Measurements from ENCODE around the gene IQGAP3.
"Not testable (repeated sequence)": the region's sequence is repeated elsewhere in the genome, so short reads cannot be mapped to it uniquely, and the experiment has no call there.

IQGAP3 gene

DNA sequence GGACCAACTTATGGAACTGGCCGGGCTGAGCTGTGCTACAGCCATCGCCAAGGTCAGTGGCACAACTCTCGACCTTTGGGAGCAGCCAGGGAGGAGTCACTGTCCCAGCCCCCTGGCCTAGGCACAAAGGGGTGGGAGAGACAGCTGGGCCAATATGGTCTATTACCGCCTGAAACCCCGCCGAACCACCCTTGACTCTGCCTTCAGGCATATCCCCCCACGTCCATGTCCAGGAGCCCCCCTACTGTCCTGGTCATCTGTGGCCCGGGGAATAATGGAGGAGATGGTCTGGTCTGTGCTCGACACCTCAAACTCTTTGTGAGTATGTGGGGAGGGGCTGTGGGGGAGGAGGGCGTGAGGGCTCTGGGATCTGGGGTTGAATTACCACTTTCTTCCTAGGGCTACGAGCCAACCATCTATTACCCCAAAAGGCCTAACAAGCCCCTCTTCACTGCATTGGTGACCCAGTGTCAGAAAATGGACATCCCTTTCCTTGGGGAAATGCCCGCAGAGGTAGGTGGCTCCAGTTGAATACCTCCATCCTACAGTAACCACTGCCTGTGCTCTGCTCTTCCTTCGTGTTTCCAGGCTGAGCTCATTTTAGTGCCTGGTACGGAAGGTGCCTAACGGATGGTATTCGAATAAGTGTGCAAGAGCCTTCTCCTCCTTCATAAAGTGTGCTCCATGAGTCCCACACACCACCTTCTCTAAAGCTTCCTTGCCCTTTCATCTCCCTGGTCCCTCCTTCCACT, 20.0 kb upstream of the IQGAP3 start:
- no peak for DNase-seq

DNA sequence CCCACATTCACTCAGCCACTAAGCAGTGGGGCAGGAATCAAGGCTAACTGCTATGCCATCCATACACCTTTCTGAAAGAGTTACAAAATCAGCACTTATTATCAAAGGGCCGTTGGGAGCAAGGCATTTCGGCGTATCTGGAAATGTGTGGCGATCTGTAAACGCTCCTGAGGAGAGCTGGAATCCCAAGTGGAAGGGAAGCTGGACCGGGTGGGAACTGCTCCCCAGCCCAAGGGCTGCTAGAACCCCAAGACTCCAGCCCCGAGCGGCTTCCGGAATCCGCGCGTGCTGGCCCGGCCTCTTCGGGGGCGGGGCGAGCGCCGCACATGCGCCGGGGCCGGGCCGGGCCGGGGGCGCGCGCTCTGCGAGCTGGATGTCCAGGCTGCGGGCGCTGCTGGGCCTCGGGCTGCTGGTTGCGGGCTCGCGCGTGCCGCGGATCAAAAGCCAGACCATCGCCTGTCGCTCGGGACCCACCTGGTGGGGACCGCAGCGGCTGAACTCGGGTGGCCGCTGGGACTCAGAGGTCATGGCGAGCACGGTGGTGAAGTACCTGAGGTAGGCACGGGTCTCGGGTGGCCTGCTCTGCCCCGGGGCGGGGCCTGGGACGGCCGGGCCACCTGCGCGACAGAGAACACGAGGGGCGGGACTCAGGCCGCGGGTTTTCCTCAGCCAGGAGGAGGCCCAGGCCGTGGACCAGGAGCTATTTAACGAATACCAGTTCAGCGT, 19.2 kb upstream of the IQGAP3 start, which contains the start of gene NAXE:
Gene NAXE (plus strand): TSS at position 345 of the 726 bp plus-strand sequence. CDS start 29 bp downstream, at position 374.
- peak; percentile 66 for DNase-seq

- DNase-seq: no peak
Observed at GRCh38 chr1:156591181-156591431, 18.7 kb upstream of the IQGAP3 start.

GRCh38 chr1:156590326-156591180, 18.2 kb upstream of the IQGAP3 start:
- DNase-seq: no peak

DNA sequence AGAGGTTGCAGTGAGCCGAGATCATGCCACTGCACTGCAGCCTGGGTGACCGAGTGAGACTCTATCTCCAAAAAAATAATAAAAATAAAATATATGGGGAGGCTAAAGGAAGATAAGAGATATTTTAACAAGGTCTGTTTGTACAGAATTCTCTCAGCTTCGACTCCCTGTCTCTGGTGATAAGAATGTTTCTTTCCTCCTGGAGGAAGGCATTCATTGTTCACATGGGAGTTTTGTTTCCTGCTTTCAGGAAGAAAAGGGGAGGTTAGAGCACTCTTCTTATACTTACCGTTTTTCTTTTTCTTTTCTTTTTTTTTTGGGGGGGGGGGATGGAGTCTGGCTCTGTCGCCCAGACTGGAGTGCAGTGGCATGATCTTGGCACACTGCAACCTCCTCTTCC, 17.2 kb upstream of the IQGAP3 start:
- DNase-seq: no peak

DNA sequence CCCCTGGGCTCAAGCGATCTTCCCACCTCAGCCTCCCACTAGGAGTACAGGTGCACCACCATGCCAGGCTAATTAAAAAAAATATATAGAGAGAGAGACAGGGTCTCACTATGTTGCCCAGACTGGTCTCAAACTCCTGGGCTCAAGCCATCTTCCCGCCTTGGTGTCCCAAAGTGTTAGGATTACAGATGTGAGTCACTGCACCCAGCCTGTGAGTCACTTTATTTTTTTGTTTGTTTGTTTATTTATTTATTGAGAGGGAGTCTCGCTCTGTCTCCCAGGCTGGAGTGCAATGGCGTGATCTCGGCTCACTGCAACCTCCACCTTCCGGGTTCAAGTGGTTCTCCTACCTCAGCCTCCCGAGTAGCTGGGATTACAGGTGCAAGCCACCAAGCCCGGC, 15.6 kb upstream of the IQGAP3 start:
- DNase-seq: not testable (repeated sequence)

DNA sequence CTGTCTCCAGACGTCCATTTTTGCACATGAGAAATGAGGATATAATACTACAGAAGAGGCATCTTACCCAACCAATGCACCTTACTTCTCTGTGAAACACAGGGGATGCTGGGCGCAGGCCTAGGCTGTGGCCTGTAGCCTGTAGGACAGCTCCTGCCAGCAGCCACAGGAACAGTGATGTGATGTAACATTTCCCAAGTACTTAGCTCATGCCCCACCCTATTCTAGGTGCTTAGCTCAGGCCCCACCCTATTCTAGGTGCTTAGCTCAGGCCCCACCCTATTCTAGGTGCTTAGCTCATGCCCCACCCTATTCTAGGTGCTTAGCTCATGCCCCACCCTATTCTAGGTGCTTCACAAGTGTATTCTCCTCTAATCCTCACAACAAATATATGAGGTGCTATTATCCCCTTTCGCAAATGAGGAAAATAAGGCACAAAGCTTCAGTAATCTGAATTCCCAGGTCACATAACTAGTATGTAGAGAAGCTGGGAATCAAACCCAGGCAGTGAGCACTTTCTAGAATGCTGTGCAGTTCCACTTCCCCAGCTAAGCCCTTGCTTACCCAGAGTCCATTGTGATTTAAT, 14.6 kb upstream of the IQGAP3 start:
- DNase-seq: no peak

DNA sequence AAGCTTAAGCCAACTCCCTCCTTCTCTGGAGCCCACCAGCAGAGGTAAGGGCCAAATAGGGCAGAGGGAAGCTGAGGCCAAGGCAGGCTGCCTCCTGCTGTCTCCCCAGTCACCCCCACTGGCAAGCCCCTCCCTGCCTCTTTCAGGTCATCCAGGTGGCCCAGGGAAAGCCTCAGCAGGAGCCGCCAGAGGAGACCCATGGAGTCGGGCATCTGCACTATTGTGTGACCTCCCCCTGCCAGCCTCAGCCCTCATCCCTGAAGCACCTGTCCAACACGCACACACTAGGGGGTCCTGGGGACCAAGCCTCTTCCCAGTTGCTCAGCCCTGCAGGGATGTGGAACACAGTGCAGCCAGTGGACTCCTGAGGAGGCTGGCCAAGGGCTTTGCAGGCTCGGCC, 14.0 kb upstream of the IQGAP3 start:
- no peak for DNase-seq

- no peak for DNase-seq
Observed at GRCh38 chr1:156584813-156585212, 12.4 kb upstream of the IQGAP3 start.

DNA sequence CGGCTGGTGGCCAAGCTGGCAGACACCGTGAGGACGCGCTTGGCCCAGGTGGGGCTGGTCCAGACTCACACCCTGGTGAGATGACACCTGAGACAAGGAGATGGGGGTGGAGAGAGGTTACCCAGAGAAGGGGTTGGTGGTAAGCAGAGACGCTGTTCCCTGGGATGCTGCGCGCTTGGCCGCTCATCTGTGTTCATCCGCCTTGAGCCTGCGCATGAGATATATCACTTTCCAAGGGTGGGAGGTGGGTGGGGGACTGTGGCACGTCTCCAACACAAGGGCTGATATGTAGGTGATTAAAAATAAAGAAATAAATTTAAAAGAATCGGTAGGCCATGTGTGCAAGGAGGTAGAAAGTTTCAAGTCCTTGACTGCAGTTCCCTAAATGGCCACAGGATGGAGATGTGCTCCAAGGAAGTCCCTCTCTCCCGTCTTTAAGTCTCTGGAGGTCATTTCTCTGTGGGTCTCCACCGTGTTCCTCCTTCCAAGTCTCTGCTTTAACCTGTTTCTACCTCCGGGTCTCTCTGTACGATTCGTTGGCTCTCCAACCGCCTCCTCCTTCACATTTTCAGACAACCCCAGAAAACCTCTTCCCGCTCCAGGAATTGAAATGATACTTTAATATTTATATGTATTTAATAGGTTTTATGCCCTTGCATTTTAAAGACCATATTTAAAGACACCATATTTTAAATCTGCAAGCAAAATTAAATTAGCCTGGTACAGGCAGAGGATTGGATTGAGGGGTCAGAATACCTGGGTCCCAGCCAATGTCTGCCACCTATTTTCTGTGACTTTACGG, 11.7 kb upstream of the IQGAP3 start:
- DNase-seq: peak; percentile 84

DNA sequence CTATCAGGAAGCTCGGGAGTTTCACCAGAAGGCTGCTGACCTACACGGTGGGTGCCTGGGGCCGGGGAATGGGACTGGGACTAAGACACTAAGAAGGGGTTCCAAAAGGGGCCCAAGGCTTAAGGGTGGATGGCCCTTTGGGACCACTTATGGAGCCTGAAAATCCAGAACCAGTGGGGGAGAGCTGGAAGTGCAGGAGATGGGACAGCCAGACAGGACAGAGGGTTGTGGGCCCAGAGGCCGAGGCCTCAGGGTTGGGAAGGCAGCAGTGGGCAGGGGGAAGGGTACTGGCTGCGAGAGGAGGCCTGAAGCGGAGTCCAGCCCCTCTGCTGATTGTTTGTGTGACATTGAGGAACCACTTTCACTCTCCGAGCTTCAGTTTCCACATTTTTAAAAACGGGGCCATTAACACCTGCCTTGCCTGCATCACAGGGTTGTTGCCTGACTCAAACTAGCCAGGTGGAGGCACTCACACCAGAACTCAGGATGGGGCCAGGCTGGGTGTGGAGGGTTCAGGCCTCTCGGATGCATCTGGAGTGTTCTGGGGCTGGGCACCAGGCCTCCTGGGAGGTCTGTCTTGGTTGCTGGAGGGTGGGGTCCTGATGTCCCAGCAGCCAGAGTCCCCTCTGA, 10.1 kb upstream of the IQGAP3 start:
- DNase-seq: no peak

DNA sequence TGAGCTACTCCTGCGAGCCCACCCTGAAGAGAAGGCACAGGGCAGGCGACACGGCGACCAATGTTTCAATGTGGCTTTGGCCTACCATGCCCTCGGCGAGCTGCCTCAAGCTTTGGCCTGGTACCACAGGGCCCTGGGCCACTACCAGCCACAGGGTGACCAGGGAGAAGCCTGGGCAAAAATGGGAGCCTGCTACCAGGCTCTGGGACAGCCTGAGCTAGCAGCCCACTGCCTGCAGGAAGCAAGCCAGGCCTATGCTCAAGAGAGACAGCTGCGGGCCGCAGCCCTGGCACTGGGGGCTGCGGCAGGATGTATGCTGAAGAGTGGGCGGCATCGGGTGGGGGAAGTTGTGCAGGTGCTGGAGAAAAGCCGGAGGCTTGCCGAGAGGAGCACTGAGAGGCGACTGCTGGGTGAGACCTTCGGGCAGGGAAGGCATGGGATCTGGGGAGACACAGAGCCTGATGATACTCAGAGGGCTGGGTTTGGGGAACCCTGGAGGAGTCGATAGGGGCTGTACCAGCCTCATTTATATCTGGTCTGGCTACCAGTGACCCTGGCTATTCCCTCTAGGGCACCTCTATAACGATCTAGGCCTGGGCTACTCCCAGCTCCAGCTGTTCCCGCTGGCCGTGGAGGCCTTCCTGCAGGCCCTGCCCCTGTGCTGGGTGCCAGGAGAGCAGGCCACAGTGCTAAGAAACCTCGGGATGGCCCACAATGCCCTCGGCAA, 9.5 kb upstream of the IQGAP3 start:
- peak; percentile 37 for DNase-seq

DNA sequence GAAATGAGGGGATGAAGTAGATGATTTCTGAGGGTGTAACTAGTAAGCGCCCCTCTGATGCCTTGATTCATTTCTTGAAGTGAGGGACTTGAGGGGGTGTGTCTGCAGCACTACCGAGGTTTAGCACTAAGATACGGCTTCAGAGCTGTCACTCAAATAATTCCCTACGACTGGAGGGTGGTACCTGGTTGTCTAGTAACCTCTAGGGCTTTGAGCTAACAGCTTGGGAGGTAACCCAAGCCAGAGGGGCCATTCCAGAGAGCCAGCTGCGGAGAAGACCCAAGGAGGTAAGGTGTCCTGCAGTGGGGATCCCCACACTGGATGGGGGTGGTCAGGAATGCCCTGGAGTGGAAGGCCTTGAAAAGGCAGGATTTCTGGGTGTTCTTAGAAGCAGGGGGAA, 7.1 kb upstream of the IQGAP3 start, which contains the start of gene TTC24:
Gene TTC24 (plus strand): TSS at position 252 of the 400 bp plus-strand sequence. CDS start 1,642 bp downstream, outside the sequence.
- no peak for DNase-seq

- DNase-seq: no peak
Observed at GRCh38 chr1:156578055-156578454, 5.7 kb upstream of the IQGAP3 start.

DNA sequence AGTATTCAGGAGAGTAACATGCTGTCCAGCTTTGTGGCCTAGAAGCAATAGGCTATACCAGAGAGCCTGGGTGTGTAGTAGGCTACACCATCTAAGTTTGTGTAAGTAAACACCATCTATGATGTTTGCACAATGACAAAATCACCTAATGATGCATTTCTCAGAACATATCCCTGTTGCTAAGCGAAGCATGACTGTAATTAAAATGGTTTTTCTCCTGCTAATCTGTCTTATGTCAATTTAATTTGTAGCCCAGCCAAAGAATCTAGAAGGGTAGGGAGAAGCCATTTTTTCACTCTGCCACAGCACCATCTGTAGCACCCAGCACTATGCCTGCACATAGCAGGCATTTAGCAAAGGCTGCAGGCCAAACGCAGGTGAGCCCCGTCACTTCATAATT, 5.2 kb upstream of the IQGAP3 start:
- no peak for DNase-seq

GRCh38 chr1:156574039-156574633, 1.8 kb upstream of the IQGAP3 start:
- no peak for DNase-seq

DNA sequence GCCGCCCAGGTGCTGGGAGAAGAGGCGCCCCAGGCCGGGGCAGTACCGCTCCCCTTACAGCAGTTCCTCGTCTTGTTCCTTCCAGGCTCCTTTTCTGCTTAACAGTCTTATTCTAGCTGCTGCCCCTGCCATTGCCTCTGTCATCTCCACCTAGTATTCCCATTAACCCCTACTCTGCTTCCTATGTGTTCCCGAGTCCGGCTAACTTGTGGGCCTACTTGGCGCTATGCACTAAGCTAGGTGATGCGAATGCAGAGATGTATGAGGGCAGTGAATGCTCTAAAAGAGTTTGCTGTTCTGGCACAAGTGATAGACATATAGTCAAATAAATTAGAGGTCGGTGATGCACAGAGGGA, 276 bp upstream of the IQGAP3 start:
- DNase-seq: no peak

DNA sequence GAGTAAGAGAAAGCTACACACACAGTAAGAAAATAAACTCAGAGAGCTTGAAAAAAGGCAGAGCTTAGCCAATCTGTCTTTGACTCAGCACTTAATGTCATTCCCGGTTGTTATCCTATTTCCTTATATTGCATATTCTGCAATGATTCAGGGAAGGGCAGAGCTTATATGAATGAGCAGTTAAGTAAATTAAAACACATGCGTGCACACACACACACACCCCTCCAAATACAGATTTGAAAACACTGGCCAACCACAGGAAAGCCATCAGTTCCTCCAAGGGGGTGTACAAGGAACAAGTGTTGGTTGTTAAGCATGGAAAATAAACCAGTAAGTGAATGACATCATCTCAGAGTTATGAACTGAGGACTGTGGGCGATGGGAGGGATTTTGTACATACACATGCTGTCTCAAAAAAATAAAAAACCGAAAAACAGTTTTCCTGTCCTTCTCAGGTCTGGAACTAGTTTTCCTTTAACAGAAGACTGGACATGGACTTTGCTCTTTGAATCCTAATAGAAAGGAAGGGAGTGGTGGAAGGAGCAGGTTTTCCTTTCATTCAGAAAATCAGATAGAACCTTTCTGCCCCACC, 1.0 kb downstream of the IQGAP3 start:
- DNase-seq: no peak

DNA sequence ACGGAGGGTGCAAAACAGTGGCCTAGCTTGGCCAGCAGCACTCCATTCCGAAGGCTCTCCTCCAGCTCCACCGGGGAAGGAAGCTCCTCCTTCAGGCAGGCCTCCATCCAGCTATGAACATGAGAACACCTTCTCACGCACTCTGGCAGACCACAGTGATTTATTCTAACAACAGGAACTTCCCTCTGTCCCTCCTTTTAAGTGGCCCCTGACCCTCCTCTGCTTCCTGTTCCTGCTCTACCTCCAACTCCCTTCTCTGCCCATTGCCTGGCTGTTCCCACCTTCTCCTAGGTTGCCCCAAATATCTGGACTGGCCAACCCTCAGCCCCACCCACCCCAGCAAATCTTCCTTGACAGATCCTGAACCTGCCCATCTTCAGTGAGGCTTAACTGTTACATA, 5.9 kb downstream of the IQGAP3 start:
- DNase-seq: no peak

- no peak for DNase-seq
Observed at GRCh38 chr1:156565519-156565918, 6.8 kb downstream of the IQGAP3 start.
